Stimulated activated naive CD4-positive, alpha-beta T cell (primary cell): ENCODE data around the gene TPCN1.

ENCODE experiments used
- DNase-seq, 6 experiments: peaks; one replicate each; lab custom pipeline; 2025; lab: John Stamatoyannopoulos, UW

The TPCN1 gene

GRCh38 chr12:113334786-113335539 is 113.7 kb downstream of the TPCN1 start, which contains the start of gene SLC8B1:
SLC8B1 (minus strand) TSS chr12:113335109; CDS start chr12:113332878, 2,231 bp downstream.
- peak; percentile 61 to 91 (median 84) for DNase-seq

- DNase-seq, result no peak
Measured at GRCh38 chr12:113339540-113339939, 118.3 kb downstream of the TPCN1 start.

GRCh38 chr12:113340061-113340460 is 118.8 kb downstream of the TPCN1 start:
- no peak for DNase-seq

- no peak for DNase-seq
Measured at GRCh38 chr12:113341535-113341934, 120.3 kb downstream of the TPCN1 start.

- DNase-seq, result no peak
Measured at GRCh38 chr12:113345318-113345717, 124.1 kb downstream of the TPCN1 start.

- no peak for DNase-seq
Measured at GRCh38 chr12:113346353-113346752, 125.1 kb downstream of the TPCN1 start.

- DNase-seq, result no peak
Measured at GRCh38 chr12:113347107-113347506, 125.8 kb downstream of the TPCN1 start.

GRCh38 chr12:113347892-113348291 is 126.6 kb downstream of the TPCN1 start:
- no peak for DNase-seq
